GM12891 (cell line): ENCODE data around the gene PDE6B.

Source experiments
- PAX5 ChIP-seq: IDR thresholded peaks from 2 replicates; pipeline ENCODE4 v1.6.1; 2011; ENCODE audit warnings: low read length, moderate library complexity, mild to moderate bottlenecking; ENCODE audit not compliant: insufficient read depth, severe bottlenecking
- POLR2A ChIP-seq: IDR thresholded peaks from 2 replicates; pipeline ENCODE4 v1.6.1; 2011; ENCODE audit warnings: low read depth, low read length, control low read depth
- POLR2AphosphoS5 ChIP-seq: IDR thresholded peaks from 2 replicates; pipeline ENCODE4 v1.6.1; 2011; ENCODE audit warnings: low read depth, low read length, control low read depth
- SPI1 ChIP-seq: IDR thresholded peaks from 2 replicates; pipeline ENCODE4 v1.6.1; 2011; ENCODE audit warnings: low read depth, low read length, control low read depth
- TAF1 ChIP-seq: IDR thresholded peaks from 2 replicates; pipeline ENCODE4 v1.6.1; 2011; ENCODE audit warnings: low read depth, low read length, control low read depth

- TF ChIP-seq POLR2AphosphoS5, result no peak
- no peak for TF ChIP-seq TAF1
- TF ChIP-seq POLR2A, result no peak
- no peak for TF ChIP-seq PAX5
- TF ChIP-seq SPI1, result no peak
Observed at GRCh38 chr4:666822-667544, 41.6 kb downstream of the PDE6B start.
